Glutamatergic neuron (in vitro differentiated cells): ENCODE measurements around the gene C16orf54. TPM values are rescaled to one million over a fixed set of nuclear protein-coding genes. Genes with fewer than 3 reads are reported as not detected.
"Not testable (repeated sequence)": the region's sequence is repeated elsewhere in the genome, so short reads cannot be mapped to it uniquely, and the experiment has no call there.

Experiments used
- DNase-seq: peaks from one replicate; pipeline ENCODE4 v3.0.0; 2022
- H3K27ac Mint-ChIP-seq: one replicate; pipeline ENCODE4 v1.8.0; 2020; ENCODE audit warnings: mild to moderate bottlenecking, mixed read lengths, inconsistent platforms; ENCODE audit not compliant: unreplicated experiment
- H3K27me3 Mint-ChIP-seq: one replicate; pipeline ENCODE4 v1.8.0; 2020; ENCODE audit warnings: mild to moderate bottlenecking, moderate library complexity, mixed read lengths, inconsistent platforms; ENCODE audit not compliant: unreplicated experiment
- H3K36me3 Mint-ChIP-seq: one replicate; pipeline ENCODE4 v1.8.0; 2020; ENCODE audit warnings: mild to moderate bottlenecking, mixed read lengths, inconsistent platforms; ENCODE audit not compliant: unreplicated experiment
- H3K4me1 Mint-ChIP-seq: one replicate; pipeline ENCODE4 v1.8.0; 2020; ENCODE audit warnings: mild to moderate bottlenecking, low read depth, mixed read lengths, inconsistent platforms; ENCODE audit not compliant: unreplicated experiment
- H3K4me3 Mint-ChIP-seq: one replicate; pipeline ENCODE4 v1.8.0; 2020; ENCODE audit warnings: mild to moderate bottlenecking, mixed read lengths, inconsistent platforms; ENCODE audit not compliant: unreplicated experiment
- H3K9me3 Mint-ChIP-seq: one replicate; pipeline ENCODE4 v1.8.0; 2020; ENCODE audit warnings: mild to moderate bottlenecking, moderate library complexity, mixed read lengths, inconsistent platforms; ENCODE audit not compliant: unreplicated experiment
- total RNA-seq: library from RNA; stranded (reverse); fragmentation: NEBNext Ultra II Directional; extraction: Animal tissue kit (Norgen Biotek cat#: 25700); gene quantifications from one replicate; pipeline ENCODE4 v1.2.1, GENCODE V29; 2021; ENCODE audit not compliant: unreplicated experiment
- TF ChIP-seq, protein P1 (sequence below): fragments of 200-600 bp; sonication (generic); IDR thresholded peaks from one replicate; pipeline ENCODE4 v1.5.0; 2021; ENCODE audit not compliant: partially characterized antibody, unreplicated experiment

The C16orf54 gene
- total RNA-seq, 1 donor from 2014 or later, result not detected

DNA sequence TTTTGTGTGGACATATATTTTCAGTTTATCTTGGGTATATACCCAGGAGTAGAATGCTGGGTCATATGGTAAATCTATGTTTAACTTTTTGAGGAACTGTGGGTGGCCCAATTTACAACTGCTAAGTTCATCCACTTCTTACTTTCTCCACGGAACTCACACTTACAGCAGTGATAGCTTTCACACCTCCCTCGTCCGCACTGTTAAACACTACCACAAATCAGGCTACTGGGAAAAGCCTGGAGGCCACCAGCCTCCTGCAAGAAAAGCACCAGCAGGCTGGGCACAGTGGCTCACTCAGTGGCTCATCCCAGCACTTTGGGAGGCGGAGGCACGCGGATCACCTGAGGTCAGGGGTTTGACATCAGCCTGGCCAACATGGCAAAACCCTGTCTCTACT is 17.5 kb upstream of the C16orf54 start:
- no peaks in the 10 kb centered on the region for H3K36me3 Mint-ChIP-seq
- TF ChIP-seq, protein P1, sequence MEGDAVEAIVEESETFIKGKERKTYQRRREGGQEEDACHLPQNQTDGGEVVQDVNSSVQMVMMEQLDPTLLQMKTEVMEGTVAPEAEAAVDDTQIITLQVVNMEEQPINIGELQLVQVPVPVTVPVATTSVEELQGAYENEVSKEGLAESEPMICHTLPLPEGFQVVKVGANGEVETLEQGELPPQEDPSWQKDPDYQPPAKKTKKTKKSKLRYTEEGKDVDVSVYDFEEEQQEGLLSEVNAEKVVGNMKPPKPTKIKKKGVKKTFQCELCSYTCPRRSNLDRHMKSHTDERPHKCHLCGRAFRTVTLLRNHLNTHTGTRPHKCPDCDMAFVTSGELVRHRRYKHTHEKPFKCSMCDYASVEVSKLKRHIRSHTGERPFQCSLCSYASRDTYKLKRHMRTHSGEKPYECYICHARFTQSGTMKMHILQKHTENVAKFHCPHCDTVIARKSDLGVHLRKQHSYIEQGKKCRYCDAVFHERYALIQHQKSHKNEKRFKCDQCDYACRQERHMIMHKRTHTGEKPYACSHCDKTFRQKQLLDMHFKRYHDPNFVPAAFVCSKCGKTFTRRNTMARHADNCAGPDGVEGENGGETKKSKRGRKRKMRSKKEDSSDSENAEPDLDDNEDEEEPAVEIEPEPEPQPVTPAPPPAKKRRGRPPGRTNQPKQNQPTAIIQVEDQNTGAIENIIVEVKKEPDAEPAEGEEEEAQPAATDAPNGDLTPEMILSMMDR, result no peak
- H3K27me3 Mint-ChIP-seq, result peaks cover 4% of the 10 kb centered on the region
- H3K9me3 Mint-ChIP-seq, result no peaks in the 10 kb centered on the region
- no peaks in the 10 kb centered on the region for H3K4me1 Mint-ChIP-seq
- no peak overlapping the region for H3K4me3 Mint-ChIP-seq
- H3K27ac Mint-ChIP-seq, result no peak overlapping the region
- no peak for DNase-seq

DNA sequence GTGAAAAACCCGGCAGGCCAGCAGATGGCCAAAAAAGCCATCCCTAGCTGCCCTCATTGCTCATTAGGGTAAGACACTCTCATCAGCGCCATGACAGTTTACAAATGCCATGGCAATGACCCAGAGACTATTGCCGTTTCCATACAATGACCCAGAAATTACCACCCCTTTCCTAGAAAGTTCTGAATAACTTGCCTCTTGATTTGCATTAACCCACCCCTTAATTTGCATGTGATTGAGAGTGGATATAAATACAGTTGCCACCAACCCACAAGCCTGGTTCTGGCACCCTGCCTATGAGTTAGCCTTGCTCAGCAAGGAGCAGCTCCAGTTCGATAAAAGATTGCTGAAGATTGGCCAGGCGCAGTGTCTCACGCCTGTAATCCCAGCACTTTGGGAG is 16.1 kb upstream of the C16orf54 start:
- Mint-ChIP-seq H3K36me3 (no peaks in the 10 kb centered on the region), H3K27me3 (peaks cover 4% of the 10 kb centered on the region)

DNA sequence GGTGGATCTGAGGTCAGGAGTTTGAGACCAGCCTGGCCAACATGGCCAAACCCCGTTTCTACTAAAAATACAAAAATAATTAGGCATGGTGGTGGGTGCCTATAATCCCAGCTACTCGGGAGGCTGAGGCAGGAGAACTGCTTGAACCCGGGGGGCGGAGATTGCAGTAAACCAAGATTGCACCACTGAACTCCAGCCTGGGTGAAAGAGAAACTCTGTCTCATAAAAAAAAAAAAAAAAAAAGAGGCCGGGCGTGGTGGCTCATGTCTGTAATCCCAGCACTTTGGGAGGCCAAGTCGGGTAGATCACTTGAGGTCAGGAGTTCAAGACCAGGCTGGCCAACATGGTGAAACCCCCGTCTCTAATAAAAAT is 15.5 kb upstream of the C16orf54 start:
- DNase-seq, H3K27me3 Mint-ChIP-seq, H3K36me3 Mint-ChIP-seq, H3K9me3 Mint-ChIP-seq, H3K27ac Mint-ChIP-seq, H3K4me3 Mint-ChIP-seq, H3K4me1 Mint-ChIP-seq: not testable (repeated sequence)

More for the DNA sequence above, 16.1 kb upstream of the C16orf54 start:
- H3K27ac Mint-ChIP-seq, result no peak overlapping the region
- H3K4me1 Mint-ChIP-seq, result no peaks in the 10 kb centered on the region
- no peak overlapping the region for H3K4me3 Mint-ChIP-seq
- TF ChIP-seq, protein P1, result no peak
- H3K9me3 Mint-ChIP-seq, result no peaks in the 10 kb centered on the region
- DNase-seq, result no peak

DNA sequence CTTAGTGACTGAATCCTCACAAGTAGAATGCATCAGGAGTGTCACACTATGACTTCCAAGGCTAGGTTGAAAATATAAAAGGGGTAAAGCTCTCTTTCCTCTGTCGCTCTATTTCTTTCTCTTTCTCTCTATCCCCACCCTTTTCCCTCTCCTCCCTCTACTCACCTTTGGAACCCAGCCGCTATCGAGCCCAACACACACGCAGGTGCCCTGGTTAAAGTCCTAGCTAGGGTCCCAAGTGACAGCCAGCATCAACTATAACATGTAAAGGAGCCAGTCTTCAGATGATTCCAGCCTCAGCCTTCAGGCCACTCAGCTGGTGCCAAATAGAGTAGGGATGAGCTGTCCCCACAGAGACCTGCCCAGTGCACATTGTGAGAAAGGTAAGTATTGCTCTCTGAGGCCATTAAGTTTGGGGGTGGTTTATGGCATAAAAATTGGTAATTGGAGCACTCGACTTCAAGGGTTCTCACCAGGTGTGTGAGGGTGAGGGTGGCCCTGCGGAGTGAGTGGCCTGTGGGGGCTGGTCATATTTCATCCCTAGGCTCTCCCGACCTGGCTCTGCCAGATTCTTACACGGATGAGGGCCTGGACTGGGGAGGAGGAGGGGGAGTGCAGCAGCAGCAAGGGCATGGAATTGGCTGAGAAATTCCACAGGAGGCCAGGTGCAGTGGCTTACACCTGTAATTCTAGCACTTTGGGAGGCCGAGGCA is 14.9 kb upstream of the C16orf54 start:
- no peaks in the 10 kb centered on the region for H3K4me1 Mint-ChIP-seq
- no peaks in the 10 kb centered on the region for H3K36me3 Mint-ChIP-seq
- H3K4me3 Mint-ChIP-seq, result no peak overlapping the region
- no peak for DNase-seq
- peaks cover 4% of the 10 kb centered on the region for H3K27me3 Mint-ChIP-seq
- no peak overlapping the region for H3K27ac Mint-ChIP-seq
- TF ChIP-seq, protein P1, result no peak
- H3K9me3 Mint-ChIP-seq, result no peaks in the 10 kb centered on the region

DNA sequence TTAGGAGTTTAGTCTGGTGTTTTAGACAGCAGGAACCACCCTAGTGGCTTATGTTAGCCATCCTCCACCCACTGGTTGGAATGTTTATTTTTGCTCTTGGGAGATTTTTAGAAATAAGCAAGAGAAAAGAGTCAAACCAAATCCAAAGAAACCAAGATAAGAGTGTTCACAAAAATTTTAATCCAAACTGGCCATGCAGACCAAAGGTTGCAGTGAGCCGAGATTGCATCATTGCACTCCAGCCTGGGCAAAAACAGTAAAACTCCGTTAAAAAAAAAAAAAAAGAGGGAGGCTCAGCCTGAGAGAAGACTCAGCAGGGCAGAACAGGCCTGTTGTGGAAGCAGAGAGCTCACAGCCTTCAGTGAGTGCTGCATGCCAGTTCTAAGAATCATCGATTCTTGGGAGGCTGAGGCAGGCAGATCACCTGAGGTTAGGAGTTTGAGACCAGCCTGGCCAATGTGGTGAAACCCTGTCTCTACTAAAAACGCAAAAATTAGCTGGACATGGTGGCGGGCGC is 12.2 kb upstream of the C16orf54 start:
- H3K36me3 Mint-ChIP-seq, result no peaks in the 10 kb centered on the region
- TF ChIP-seq, protein P1, result no peak
- no peak overlapping the region for H3K27ac Mint-ChIP-seq
- H3K4me1 Mint-ChIP-seq, result no peaks in the 10 kb centered on the region
- no peaks in the 10 kb centered on the region for H3K9me3 Mint-ChIP-seq
- no peak for DNase-seq
- H3K27me3 Mint-ChIP-seq, result peaks cover 3% of the 10 kb centered on the region
- H3K4me3 Mint-ChIP-seq, result no peak overlapping the region

DNA sequence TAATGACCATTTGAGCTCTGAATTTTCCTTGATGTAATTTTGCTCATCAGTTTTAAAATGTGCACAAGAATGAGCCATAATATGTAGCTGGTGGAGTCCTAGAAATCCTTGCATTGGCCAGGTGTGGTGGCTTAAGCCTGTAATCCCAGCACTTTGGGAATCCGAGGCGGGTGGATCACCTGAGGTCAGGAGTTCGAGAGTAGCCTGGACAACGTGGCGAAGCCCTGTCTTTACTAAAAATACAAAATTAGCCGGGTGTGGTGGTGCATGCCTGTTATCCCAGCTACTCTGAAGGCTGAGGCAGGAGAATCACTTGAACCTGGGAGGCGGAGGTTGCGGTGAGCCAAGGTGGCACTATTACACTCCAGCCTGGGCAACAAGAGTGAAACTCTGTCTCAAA is 11.3 kb upstream of the C16orf54 start:
- H3K9me3 Mint-ChIP-seq, H3K4me1 Mint-ChIP-seq, H3K27me3 Mint-ChIP-seq, H3K27ac Mint-ChIP-seq, DNase-seq, H3K4me3 Mint-ChIP-seq, H3K36me3 Mint-ChIP-seq: not testable (repeated sequence)
